Measurements from ENCODE around the gene IMP4. TPM values are rescaled to one million over a fixed set of nuclear protein-coding genes. Genes with fewer than 3 reads are reported as not detected.
A peak's percentile ranks its signal among the peaks of the same experiment; 100 is the strongest.

IMP4 gene
- total and polyA plus RNA-seq, 10 of the 15 experiments (the other 5 are each of a cell fraction or from before 2014, with no cell fraction given): 41.4 to 242 (median 166) TPM

DNA sequence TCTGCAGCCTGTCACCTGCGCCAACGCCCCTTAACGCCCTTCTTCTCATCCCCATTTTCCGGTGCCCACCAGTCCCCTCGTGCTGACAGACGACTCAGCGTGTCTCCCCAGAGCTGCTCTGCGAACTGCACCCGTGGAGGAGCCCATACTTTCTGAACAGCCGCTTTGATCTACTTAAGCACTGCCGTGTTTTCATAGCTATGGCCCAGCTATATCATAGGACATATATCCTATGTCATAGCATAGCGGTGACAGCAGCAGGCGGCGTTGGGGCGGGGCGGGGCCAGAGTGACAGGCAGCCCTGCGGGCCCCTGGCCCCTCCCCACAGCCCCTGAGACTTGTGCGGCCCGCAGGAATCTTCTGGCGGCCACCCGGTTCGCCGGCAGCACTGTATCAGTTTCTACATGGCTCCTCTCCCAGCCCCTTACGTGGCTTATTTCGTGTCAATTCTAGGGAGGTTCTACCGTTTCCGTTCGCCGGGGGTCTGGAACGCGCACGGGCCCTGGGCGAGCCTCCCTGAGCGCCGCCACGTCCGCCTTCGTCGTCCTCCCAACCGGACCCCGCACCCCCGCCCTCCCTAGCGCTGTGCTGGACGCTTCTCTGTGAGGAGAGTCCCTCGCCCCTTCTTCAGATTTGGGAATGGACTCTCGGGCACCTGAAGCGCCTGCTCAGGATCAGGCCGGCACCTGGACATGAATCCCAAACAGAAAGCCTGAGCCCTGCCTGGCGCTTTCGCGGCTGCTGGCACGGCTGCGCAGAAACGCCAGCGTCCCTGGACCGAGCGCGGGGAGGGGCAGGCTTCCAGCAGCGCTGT lies 48.6 kb downstream of the IMP4 start (continued):
- TF ChIP-seq, protein P1, sequence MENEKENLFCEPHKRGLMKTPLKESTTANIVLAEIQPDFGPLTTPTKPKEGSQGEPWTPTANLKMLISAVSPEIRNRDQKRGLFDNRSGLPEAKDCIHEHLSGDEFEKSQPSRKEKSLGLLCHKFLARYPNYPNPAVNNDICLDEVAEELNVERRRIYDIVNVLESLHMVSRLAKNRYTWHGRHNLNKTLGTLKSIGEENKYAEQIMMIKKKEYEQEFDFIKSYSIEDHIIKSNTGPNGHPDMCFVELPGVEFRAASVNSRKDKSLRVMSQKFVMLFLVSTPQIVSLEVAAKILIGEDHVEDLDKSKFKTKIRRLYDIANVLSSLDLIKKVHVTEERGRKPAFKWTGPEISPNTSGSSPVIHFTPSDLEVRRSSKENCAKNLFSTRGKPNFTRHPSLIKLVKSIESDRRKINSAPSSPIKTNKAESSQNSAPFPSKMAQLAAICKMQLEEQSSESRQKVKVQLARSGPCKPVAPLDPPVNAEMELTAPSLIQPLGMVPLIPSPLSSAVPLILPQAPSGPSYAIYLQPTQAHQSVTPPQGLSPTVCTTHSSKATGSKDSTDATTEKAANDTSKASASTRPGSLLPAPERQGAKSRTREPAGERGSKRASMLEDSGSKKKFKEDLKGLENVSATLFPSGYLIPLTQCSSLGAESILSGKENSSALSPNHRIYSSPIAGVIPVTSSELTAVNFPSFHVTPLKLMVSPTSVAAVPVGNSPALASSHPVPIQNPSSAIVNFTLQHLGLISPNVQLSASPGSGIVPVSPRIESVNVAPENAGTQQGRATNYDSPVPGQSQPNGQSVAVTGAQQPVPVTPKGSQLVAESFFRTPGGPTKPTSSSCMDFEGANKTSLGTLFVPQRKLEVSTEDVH (IDR thresholded peaks at IDR 0.05; ENCODE audit: low read depth, partially characterized antibody): no peak
- TF ChIP-seq, protein P2, sequence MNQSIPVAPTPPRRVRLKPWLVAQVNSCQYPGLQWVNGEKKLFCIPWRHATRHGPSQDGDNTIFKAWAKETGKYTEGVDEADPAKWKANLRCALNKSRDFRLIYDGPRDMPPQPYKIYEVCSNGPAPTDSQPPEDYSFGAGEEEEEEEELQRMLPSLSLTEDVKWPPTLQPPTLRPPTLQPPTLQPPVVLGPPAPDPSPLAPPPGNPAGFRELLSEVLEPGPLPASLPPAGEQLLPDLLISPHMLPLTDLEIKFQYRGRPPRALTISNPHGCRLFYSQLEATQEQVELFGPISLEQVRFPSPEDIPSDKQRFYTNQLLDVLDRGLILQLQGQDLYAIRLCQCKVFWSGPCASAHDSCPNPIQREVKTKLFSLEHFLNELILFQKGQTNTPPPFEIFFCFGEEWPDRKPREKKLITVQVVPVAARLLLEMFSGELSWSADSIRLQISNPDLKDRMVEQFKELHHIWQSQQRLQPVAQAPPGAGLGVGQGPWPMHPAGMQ (IDR thresholded peaks at IDR 0.05; ENCODE audit: borderline replicate concordance): no peak
- TF ChIP-seq, protein P3, sequence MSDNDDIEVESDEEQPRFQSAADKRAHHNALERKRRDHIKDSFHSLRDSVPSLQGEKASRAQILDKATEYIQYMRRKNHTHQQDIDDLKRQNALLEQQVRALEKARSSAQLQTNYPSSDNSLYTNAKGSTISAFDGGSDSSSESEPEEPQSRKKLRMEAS (IDR thresholded peaks at IDR 0.05; ENCODE audit: low read depth, low read length): 0 out of 2 replicates have a peak, but pooled peaks have one; percentile 42
- TF ChIP-seq RAD21 (IDR thresholded peaks at IDR 0.05; ENCODE audit: insufficient read depth, low read depth, low read length) (no peak), TARDBP (IDR thresholded peaks at IDR 0.05; ENCODE audit: borderline replicate concordance) (no peak), NR2C2 (IDR thresholded peaks at IDR 0.05; ENCODE audit: borderline replicate concordance, control insufficient read depth, insufficient read length, low read depth) (no peak), MEF2A (IDR thresholded peaks at IDR 0.05; ENCODE audit: insufficient read depth, low read depth, low read length) (no peak), KAT2A (conservative IDR thresholded peaks at IDR 0.05; ENCODE audit: control insufficient read depth, low read depth, low read length) (no peak), CEBPB (IDR thresholded peaks at IDR 0.05; ENCODE audit: borderline replicate concordance in 1 of 2, low read depth in 2 of 2, low read length in 2 of 2) (no peak), HDAC2 (IDR thresholded peaks at IDR 0.05) (no peak), DPF2 (IDR thresholded peaks at IDR 0.05) (0 out of 2 replicates have a peak, but pooled peaks have one; percentile 48), SREBF1 (IDR thresholded peaks at IDR 0.05; ENCODE audit: low read length) (no peak), CHD1 (IDR thresholded peaks at IDR 0.05; ENCODE audit: low read depth, low read length) (no peak), SUPT20H (IDR thresholded peaks at IDR 0.05; ENCODE audit: borderline replicate concordance, control insufficient read depth, low read depth, low read length) (no peak)
- TF ChIP-seq, protein P4, sequence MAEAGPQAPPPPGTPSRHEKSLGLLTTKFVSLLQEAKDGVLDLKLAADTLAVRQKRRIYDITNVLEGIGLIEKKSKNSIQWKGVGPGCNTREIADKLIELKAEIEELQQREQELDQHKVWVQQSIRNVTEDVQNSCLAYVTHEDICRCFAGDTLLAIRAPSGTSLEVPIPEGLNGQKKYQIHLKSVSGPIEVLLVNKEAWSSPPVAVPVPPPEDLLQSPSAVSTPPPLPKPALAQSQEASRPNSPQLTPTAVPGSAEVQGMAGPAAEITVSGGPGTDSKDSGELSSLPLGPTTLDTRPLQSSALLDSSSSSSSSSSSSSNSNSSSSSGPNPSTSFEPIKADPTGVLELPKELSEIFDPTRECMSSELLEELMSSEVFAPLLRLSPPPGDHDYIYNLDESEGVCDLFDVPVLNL (IDR thresholded peaks at IDR 0.05; ENCODE audit: low read depth, low read length): no peak
- TF ChIP-seq, protein P5, sequence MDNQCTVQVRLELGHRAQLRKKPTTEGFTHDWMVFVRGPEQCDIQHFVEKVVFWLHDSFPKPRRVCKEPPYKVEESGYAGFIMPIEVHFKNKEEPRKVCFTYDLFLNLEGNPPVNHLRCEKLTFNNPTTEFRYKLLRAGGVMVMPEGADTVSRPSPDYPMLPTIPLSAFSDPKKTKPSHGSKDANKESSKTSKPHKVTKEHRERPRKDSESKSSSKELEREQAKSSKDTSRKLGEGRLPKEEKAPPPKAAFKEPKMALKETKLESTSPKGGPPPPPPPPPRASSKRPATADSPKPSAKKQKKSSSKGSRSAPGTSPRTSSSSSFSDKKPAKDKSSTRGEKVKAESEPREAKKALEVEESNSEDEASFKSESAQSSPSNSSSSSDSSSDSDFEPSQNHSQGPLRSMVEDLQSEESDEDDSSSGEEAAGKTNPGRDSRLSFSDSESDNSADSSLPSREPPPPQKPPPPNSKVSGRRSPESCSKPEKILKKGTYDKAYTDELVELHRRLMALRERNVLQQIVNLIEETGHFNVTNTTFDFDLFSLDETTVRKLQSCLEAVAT (IDR thresholded peaks at IDR 0.05): no peak
- TF ChIP-seq, protein P6, sequence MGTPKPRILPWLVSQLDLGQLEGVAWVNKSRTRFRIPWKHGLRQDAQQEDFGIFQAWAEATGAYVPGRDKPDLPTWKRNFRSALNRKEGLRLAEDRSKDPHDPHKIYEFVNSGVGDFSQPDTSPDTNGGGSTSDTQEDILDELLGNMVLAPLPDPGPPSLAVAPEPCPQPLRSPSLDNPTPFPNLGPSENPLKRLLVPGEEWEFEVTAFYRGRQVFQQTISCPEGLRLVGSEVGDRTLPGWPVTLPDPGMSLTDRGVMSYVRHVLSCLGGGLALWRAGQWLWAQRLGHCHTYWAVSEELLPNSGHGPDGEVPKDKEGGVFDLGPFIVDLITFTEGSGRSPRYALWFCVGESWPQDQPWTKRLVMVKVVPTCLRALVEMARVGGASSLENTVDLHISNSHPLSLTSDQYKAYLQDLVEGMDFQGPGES (IDR thresholded peaks at IDR 0.05): no peak
- TF ChIP-seq, protein P7, sequence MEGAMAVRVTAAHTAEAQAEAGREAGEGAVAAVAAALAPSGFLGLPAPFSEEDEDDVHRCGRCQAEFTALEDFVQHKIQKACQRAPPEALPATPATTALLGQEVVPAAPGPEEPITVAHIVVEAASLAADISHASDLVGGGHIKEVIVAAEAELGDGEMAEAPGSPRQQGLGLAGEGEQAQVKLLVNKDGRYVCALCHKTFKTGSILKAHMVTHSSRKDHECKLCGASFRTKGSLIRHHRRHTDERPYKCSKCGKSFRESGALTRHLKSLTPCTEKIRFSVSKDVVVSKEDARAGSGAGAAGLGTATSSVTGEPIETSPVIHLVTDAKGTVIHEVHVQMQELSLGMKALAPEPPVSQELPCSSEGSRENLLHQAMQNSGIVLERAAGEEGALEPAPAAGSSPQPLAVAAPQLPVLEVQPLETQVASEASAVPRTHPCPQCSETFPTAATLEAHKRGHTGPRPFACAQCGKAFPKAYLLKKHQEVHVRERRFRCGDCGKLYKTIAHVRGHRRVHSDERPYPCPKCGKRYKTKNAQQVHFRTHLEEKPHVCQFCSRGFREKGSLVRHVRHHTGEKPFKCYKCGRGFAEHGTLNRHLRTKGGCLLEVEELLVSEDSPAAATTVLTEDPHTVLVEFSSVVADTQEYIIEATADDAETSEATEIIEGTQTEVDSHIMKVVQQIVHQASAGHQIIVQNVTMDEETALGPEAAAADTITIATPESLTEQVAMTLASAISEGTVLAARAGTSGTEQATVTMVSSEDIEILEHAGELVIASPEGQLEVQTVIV (IDR thresholded peaks at IDR 0.05; ENCODE audit: borderline replicate concordance, partially characterized antibody): no peak

Data from GM12878 (cell line).